Prostate gland (tissue), 2 donors: ENCODE measurements around the gene JAGN1. TPM values are rescaled to one million over a fixed set of nuclear protein-coding genes. Genes with fewer than 3 reads are reported as not detected.
A peak's percentile ranks its signal among the peaks of the same experiment; 100 is the strongest.
"Not testable (repeated sequence)": the region's sequence is repeated elsewhere in the genome, so short reads cannot be mapped to it uniquely, and the experiment has no call there.

ENCODE experiments used
- DNase-seq: peaks from one replicate; pipeline ENCODE4 v3.0.0-alpha.2; 2019; ENCODE audit warnings: low spot score
- H3K27ac ChIP-seq, 2 donors: fragments of 200-600 bp; sonication (generic); 2 replicates each; pipeline ENCODE4 v1.5.1; 2017 to 2019
- H3K27me3 ChIP-seq: fragments of 200-600 bp; sonication (generic); replicated peaks from 2 replicates; pipeline ENCODE4 v1.5.1; 2019; ENCODE audit not compliant: insufficient read depth
- H3K36me3 ChIP-seq, 2 donors: fragments of 200-600 bp; sonication (generic); 1 replicate in 1 of 2; 2 replicates in 1 of 2; pipeline versions ENCODE4 v1.5.1 to v1.8.1; 2017 to 2019
- H3K4me1 ChIP-seq: fragments of 200-600 bp; sonication (generic); replicated peaks from 2 replicates; pipeline ENCODE4 v1.5.1; 2019
- H3K4me3 ChIP-seq, 2 donors: fragments of 200-600 bp; sonication (generic); 2 replicates each; pipeline ENCODE4 v1.5.1; 2017 to 2019
- H3K9me3 ChIP-seq: fragments of 200-600 bp; sonication (generic); 2 replicates; pipeline ENCODE4 v1.5.1; 2017
- CTCF ChIP-seq, 4 experiments: fragments of 200-600 bp in 2 of 4; fragments of 450-650 bp in 2 of 4; sonication (generic) in 2 of 4; IDR thresholded peaks; 1 replicate in 3 of 4; 2 replicates in 1 of 4; pipeline ENCODE4 v1.5.1; 2016 to 2019; ENCODE audit warnings: antibody characterized with exemption in 4 of 4, mild to moderate bottlenecking in 2 of 4, moderate library complexity in 2 of 4
- POLR2A ChIP-seq: fragments of 450-650 bp; IDR thresholded peaks from one replicate; pipeline ENCODE4 v1.6.1; 2016; ENCODE audit warnings: antibody characterized with exemption, mild to moderate bottlenecking
- POLR2AphosphoS5 ChIP-seq: sonication (generic); formaldehyde crosslinking; IDR thresholded peaks from one replicate; pipeline ENCODE4 v1.6.1; 2017; ENCODE audit warnings: antibody characterized with exemption
- WGBS: methylation state at CpG from one replicate; pipeline ENCODE4 v1.1.5; 2018; 5-methylcytosine and 5-hydroxymethylcytosine counted together
- intact Hi-C: fragments of 100-400 bp; cut with DNase I; formaldehyde crosslinking; loops from one replicate; pipeline ENCODE4 v1.14.2; 2022
- total RNA-seq, 2 donors: library from RNA; depleted of rRNA; stranded (reverse); fragments of >200 nt; gene quantifications; one replicate each; pipeline ENCODE4 v1.1.0, GENCODE V29; 2016

The JAGN1 gene
- total RNA-seq, 2 donors from 2014 or later, result 37.0 to 61.5 TPM

- H3K9me3 ChIP-seq, result no peaks in the 10 kb centered on the region
- intact Hi-C loops, result no loop called here
- DNase-seq, result no peak
- 96% methylated on average over 6 of the region's 6 CpGs for WGBS
- no peaks in the 10 kb centered on the region for H3K36me3 ChIP-seq
- no peak overlapping the region for H3K4me3 ChIP-seq
- no peak overlapping the region for H3K27ac ChIP-seq
- no peaks in the 10 kb centered on the region for H3K4me1 ChIP-seq
- TF ChIP-seq POLR2AphosphoS5, result no peak
- TF ChIP-seq CTCF (IDR thresholded peaks at IDR 0.05), result no peak
- TF ChIP-seq POLR2A, result no peak
- H3K27me3 ChIP-seq, result no peaks in the 10 kb centered on the region
These were observed 43.4 kb upstream of the JAGN1 start for GRCh38 chr3:9846931-9847488.

GRCh38 chr3:9847870-9848269 is 42.5 kb upstream of the JAGN1 start:
- H3K27me3 ChIP-seq, intact Hi-C loops, H3K9me3 ChIP-seq, H3K36me3 ChIP-seq, H3K27ac ChIP-seq, H3K4me1 ChIP-seq, DNase-seq, H3K4me3 ChIP-seq: not testable (repeated sequence)
- WGBS, result 37% methylated on average over 9 of the region's 9 CpGs

- H3K9me3 ChIP-seq, intact Hi-C loops, H3K4me1 ChIP-seq, H3K36me3 ChIP-seq, H3K27me3 ChIP-seq, H3K4me3 ChIP-seq, H3K27ac ChIP-seq, DNase-seq: not testable (repeated sequence)
- TF ChIP-seq CTCF (IDR thresholded peaks at IDR 0.05), result peak; percentile 21 to 56 (median 46)
- 37% methylated on average over 4 of the region's 4 CpGs for WGBS
These were observed 41.5 kb upstream of the JAGN1 start for GRCh38 chr3:9848860-9849259.

- WGBS, result 66% methylated on average over 6 of the region's 6 CpGs
- DNase-seq, intact Hi-C loops, H3K27ac ChIP-seq, H3K9me3 ChIP-seq, H3K27me3 ChIP-seq, H3K4me1 ChIP-seq, H3K4me3 ChIP-seq, H3K36me3 ChIP-seq: not testable (repeated sequence)
These were observed 39.0 kb upstream of the JAGN1 start for GRCh38 chr3:9851383-9851782.

- H3K4me1 ChIP-seq, H3K27me3 ChIP-seq, H3K27ac ChIP-seq, H3K9me3 ChIP-seq, H3K4me3 ChIP-seq, H3K36me3 ChIP-seq, intact Hi-C loops, DNase-seq: not testable (repeated sequence)
- 32% methylated on average over 6 of the region's 6 CpGs for WGBS
These were observed 38.5 kb upstream of the JAGN1 start for GRCh38 chr3:9851926-9852325.

GRCh38 chr3:9852528-9852927 is 37.9 kb upstream of the JAGN1 start:
- no peak for DNase-seq
- intact Hi-C loops, result no loop called here
- H3K4me3 ChIP-seq, result no peak overlapping the region
- TF ChIP-seq POLR2A, result no peak
- no peak for TF ChIP-seq CTCF (IDR thresholded peaks at IDR 0.05)
- no peak for TF ChIP-seq POLR2AphosphoS5
- H3K4me1 ChIP-seq, result no peaks in the 10 kb centered on the region
- WGBS, result 96% methylated on average over 6 of the region's 6 CpGs
- H3K27ac ChIP-seq, result no peak overlapping the region
- no peaks in the 10 kb centered on the region for H3K36me3 ChIP-seq
- H3K27me3 ChIP-seq, result no peaks in the 10 kb centered on the region
- no peaks in the 10 kb centered on the region for H3K9me3 ChIP-seq

- DNase-seq, H3K36me3 ChIP-seq, H3K27ac ChIP-seq, H3K27me3 ChIP-seq, intact Hi-C loops, H3K4me3 ChIP-seq, H3K4me1 ChIP-seq, H3K9me3 ChIP-seq: not testable (repeated sequence)
- 75% methylated on average over 11 of the region's 11 CpGs for WGBS
These were observed 36.0 kb upstream of the JAGN1 start for GRCh38 chr3:9854291-9854940.
